ENCODE data around the gene RFC4.
"Not testable (repeated sequence)": the region's sequence is repeated elsewhere in the genome, so short reads cannot be mapped to it uniquely, and the experiment has no call there.

DNA sequence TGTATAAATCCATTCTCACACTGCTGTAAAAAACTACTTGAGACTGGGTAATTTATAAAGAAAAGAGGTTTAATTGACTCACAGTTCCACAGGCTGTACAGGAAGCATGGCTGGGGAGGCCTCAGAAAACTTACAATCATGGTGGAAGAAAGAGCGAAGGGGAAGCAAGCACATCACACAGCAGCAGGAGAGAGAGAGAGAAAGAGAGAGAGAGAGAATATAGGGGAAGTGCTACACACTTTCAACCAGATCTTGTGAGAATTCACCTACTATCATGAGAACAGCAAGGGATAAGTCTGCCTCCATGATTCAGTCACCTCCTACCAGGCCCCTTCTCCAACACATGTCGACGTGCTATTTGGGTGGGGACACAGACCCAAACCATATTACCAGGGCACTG, 45.6 kb upstream of the RFC4 start:
- TF ChIP-seq CTCF (conservative IDR thresholded peaks at IDR 0.05; ENCODE audit: low read depth, low read length); EZH2 (IDR thresholded peaks at IDR 0.05; ENCODE audit: borderline replicate concordance, low read depth, low read length, poor library complexity, severe bottlenecking): not testable (repeated sequence)
